IMR-90 (cell line): Measurements from ENCODE around the gene OSBP. TPM values are rescaled to one million over a fixed set of nuclear protein-coding genes. Genes with fewer than 3 reads are reported as not detected.

Experiments
- ATAC-seq: fragments of 200-7000 bp; cut with Tn5 transposase; 2 replicates; pipeline ENCODE4 v1.9.1; 2020; ENCODE audit warnings: low read depth, mild to moderate bottlenecking, moderate library complexity
- BruUV-seq: library from RNA; stranded (reverse); fragments of 400-500 nt; replicated peaks from 2 replicates; lab custom pipeline; 2021; lab: Mats Ljungman, UMichigan
- CTCF ChIA-PET: fragments of 300-600 bp; formaldehyde crosslinking; extraction: SDS; loops from one replicate; lab custom pipeline; 2021; ENCODE audit warnings: antibody characterized with exemption; lab: Yijun Ruan, JAX
- POLR2A ChIA-PET: fragments of 300-600 bp; sonication (Branson Sonifier 250); formaldehyde crosslinking; loops from one replicate; lab custom pipeline; 2022; ENCODE audit warnings: antibody characterized with exemption; ENCODE audit not compliant: unreplicated experiment; lab: Charles Lee
- DNase-seq: peaks from one replicate; pipeline ENCODE4 v3.0.0; 2013
- H2AFZ ChIP-seq: replicated peaks from 2 replicates; pipeline ENCODE3; 2013; ENCODE audit warnings: low read length, mild to moderate bottlenecking; ENCODE audit not compliant: poor library complexity
- H2AK5ac ChIP-seq: 2 replicates; pipeline ENCODE4 v1.6.1; 2013; ENCODE audit warnings: low read depth, low read length, inconsistent platforms
- H2AK9ac ChIP-seq: replicated peaks from 2 replicates; pipeline ENCODE3; 2013; ENCODE audit warnings: mild to moderate bottlenecking, low read depth, low read length, moderate library complexity; ENCODE audit not compliant: poor library complexity
- H2BK120ac ChIP-seq: 2 replicates; pipeline ENCODE4 v1.6.1; 2013; ENCODE audit warnings: low read depth, low read length, inconsistent platforms
- H2BK15ac ChIP-seq: 3 replicates; pipeline ENCODE4 v1.6.1; 2013; ENCODE audit warnings: low read depth, low read length, inconsistent platforms
- H2BK20ac ChIP-seq: 2 replicates; pipeline ENCODE4 v1.6.1; 2013; ENCODE audit warnings: low read depth, mild to moderate bottlenecking, inconsistent platforms, low read length, moderate library complexity
- H2BK5ac ChIP-seq: 2 replicates; pipeline ENCODE4 v1.6.1; 2013; ENCODE audit warnings: mild to moderate bottlenecking, low read depth, low read length, inconsistent platforms; ENCODE audit not compliant: poor library complexity, severe bottlenecking
- H3K14ac ChIP-seq: replicated peaks from 2 replicates; pipeline ENCODE4 v1.6.1; 2013; ENCODE audit warnings: low read depth, low read length, inconsistent platforms
- H3K18ac ChIP-seq: 2 replicates; pipeline ENCODE4 v1.6.1; 2013; ENCODE audit warnings: low read depth, low read length, control low read depth
- H3K23ac ChIP-seq: 2 replicates; pipeline ENCODE4 v1.6.1; 2013; ENCODE audit warnings: low read depth, low read length, inconsistent platforms
- H3K27ac ChIP-seq: 2 replicates; pipeline ENCODE4 v1.5.1; 2013; ENCODE audit warnings: mild to moderate bottlenecking, control low read depth, low read length; ENCODE audit not compliant: insufficient read depth
- H3K27me3 ChIP-seq: 2 replicates; pipeline ENCODE4 v1.6.1; 2013; ENCODE audit warnings: low read length; ENCODE audit not compliant: control insufficient read depth, insufficient read depth
- H3K36me3 ChIP-seq: 2 replicates; pipeline ENCODE4 v1.6.1; 2013; ENCODE audit warnings: low read length, mixed read lengths; ENCODE audit not compliant: control insufficient read depth, insufficient read depth
- H3K4ac ChIP-seq: 2 replicates; pipeline ENCODE4 v1.6.1; 2013; ENCODE audit warnings: low read depth, low read length, inconsistent platforms
- H3K4me1 ChIP-seq: 2 replicates; pipeline ENCODE4 v1.6.1; 2013; ENCODE audit warnings: low read length, mixed read lengths; ENCODE audit not compliant: control insufficient read depth, insufficient read depth
- H3K4me2 ChIP-seq: 2 replicates; pipeline ENCODE4 v1.6.1; 2013; ENCODE audit warnings: low read depth, mild to moderate bottlenecking, control low read depth, low read length, moderate library complexity
- H3K4me3 ChIP-seq: 2 replicates; pipeline ENCODE4 v1.5.1; 2013; ENCODE audit warnings: low read depth, mild to moderate bottlenecking, control low read depth, low read length, moderate library complexity; ENCODE audit not compliant: insufficient read depth
- H3K56ac ChIP-seq: 2 replicates; pipeline ENCODE4 v1.6.1; 2013; ENCODE audit warnings: low read length, inconsistent platforms; ENCODE audit not compliant: insufficient read depth; ENCODE audit errors: extremely low read depth
- H3K79me1 ChIP-seq, 2 experiments: 2 replicates each; pipeline ENCODE4 v1.6.1; 2013; ENCODE audit warnings: low read length in 2 of 2, inconsistent platforms in 1 of 2, low read depth in 1 of 2
- H3K9ac ChIP-seq: 2 replicates; pipeline ENCODE4 v1.6.1; 2013; ENCODE audit warnings: low read depth, low read length, control low read depth
- H3K9me1 ChIP-seq: 2 replicates; pipeline ENCODE4 v1.6.1; 2013; ENCODE audit warnings: low read length, inconsistent platforms; ENCODE audit not compliant: insufficient read depth
- H3K9me3 ChIP-seq: 2 replicates; pipeline ENCODE4 v1.6.1; 2013; ENCODE audit warnings: low read length; ENCODE audit not compliant: control insufficient read depth, insufficient read depth
- H4K20me1 ChIP-seq: 2 replicates; pipeline ENCODE4 v1.6.1; 2013; ENCODE audit warnings: low read length, inconsistent platforms; ENCODE audit not compliant: insufficient read depth
- H4K5ac ChIP-seq: 2 replicates; pipeline ENCODE4 v1.6.1; 2013; ENCODE audit warnings: mild to moderate bottlenecking, low read depth, low read length, control low read depth
- H4K8ac ChIP-seq, 2 experiments: 2 replicates each; pipeline ENCODE4 v1.6.1; 2013; ENCODE audit warnings: low read depth in 2 of 2, low read length in 2 of 2, control low read depth in 1 of 2, inconsistent platforms in 1 of 2
- H4K91ac ChIP-seq: 2 replicates; pipeline ENCODE4 v1.6.1; 2013; ENCODE audit warnings: low read depth, low read length, inconsistent platforms; ENCODE audit not compliant: insufficient read depth
- BHLHE40 ChIP-seq: fragments of 150-350 bp; IDR thresholded peaks from 2 replicates; pipeline ENCODE4 v1.6.1; 2016; ENCODE audit warnings: mild to moderate bottlenecking, low read depth, low read length
- FOS ChIP-seq: fragments of 150-350 bp; IDR thresholded peaks from 2 replicates; pipeline ENCODE4 v1.6.1; 2016; ENCODE audit warnings: low read depth, low read length
- POLR2A ChIP-seq: IDR thresholded peaks from 2 replicates; pipeline ENCODE4 v1.6.1; 2012; ENCODE audit warnings: mild to moderate bottlenecking, low read depth, low read length
- RAD21 ChIP-seq: IDR thresholded peaks from 2 replicates; pipeline ENCODE4 v1.6.1; 2012; ENCODE audit warnings: low read length, improper control_type of control experiment
- WGBS, 2 experiments: methylation state at CpG; one replicate each; pipeline versions ENCODE4 v1.1.5 to v1.1.7; 2013; ENCODE audit warnings: missing lambda C conversion rate in 2 of 2; ENCODE audit not compliant: insufficient read length in 1 of 2; ENCODE audit errors: extremely low coverage in 2 of 2; 5-methylcytosine and 5-hydroxymethylcytosine counted together
- dilution Hi-C: fragments of 300-500 bp; cut with HindIII; formaldehyde crosslinking; loops from one replicate; pipeline ENCODE4 v1.14.3; 2018; ENCODE audit warnings: low sequenced_read_pairs; ENCODE audit not compliant: unreplicated experiment
- in situ Hi-C: fragments of 300-500 bp; cut with MboI; formaldehyde crosslinking; loops from 3 replicates; pipeline ENCODE4 v1.14.3; 2019; ENCODE audit warnings: low sequenced_read_pairs, inconsistent platforms, mixed read lengths
- intact Hi-C: fragments of 100-400 bp; cut with micrococcal nuclease; formaldehyde crosslinking; loops from 2 replicates; pipeline ENCODE4 v1.10.0; 2022
- polyA plus RNA-seq, 3 experiments: library from polyadenylated mRNA; depleted of rRNA; stranded (reverse); fragments of >200 nt; gene quantifications; 2 replicates each; pipeline ENCODE4 v1.2.3, GENCODE V29; 2012; ENCODE audit warnings: low replicate concordance in 1 of 3
- total RNA-seq: library from RNA; depleted of rRNA; stranded (reverse); fragments of >200 nt; gene quantifications from 2 replicates; pipeline ENCODE4 v1.2.3, GENCODE V29; 2012

Gene OSBP
- total and polyA plus RNA-seq, 2 of the 4 experiments (the other 2 are of a cell fraction): 22.1 to 27.4 TPM

DNA sequence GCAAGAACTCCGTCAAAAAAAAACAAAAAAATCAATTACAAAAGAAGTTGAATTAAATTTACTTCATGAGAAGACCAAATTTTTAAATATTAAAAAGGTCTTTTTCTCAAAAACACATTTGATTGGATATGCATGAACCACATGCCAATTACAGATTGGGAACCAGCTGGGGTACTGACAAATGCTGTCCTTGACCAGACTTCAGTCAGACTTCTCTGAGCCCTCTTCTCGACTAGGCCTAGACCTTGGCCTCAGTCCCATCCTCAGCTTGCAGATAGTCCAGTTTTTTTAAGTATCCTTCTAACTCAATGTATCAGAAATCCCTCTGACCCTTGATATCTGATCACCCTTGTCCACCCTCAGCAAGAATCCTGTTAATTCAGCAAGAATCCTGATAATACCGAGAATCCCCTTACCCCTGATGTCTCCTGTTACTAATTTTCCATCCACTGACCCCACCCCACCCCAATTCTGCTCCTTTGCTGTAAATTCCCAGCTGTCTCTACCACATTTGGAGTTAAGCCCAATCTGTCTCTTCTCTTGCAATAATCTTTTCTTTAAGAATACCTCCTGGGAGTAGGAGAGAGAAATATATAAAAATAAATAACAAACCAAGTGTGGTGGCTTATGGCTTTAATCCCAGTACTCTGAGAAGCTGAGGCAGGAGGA is 73.3 kb downstream of the OSBP start:
- Histone ChIP-seq H3K23ac (no peak overlapping the region), H3K4ac (no peak overlapping the region), H2BK15ac (no peak overlapping the region), H2BK5ac (no peak overlapping the region), H2AK9ac (no peak overlapping the region), H3K14ac (no peak overlapping the region), H3K27me3 (no peaks in the 10 kb centered on the region), H2AK5ac (no peak overlapping the region), H2BK120ac (no peak overlapping the region), H3K4me2 (no peak overlapping the region), H3K4me3 (no peak overlapping the region), H3K18ac (no peak overlapping the region), H3K9me1 (no peaks in the 10 kb centered on the region), H4K91ac (no peak overlapping the region), H3K56ac (no peak overlapping the region), H2BK20ac (no peak overlapping the region), H3K79me1 (no peaks in the 10 kb centered on the region), H4K5ac (no peak overlapping the region), H4K20me1 (no peaks in the 10 kb centered on the region), H2AFZ (no peak overlapping the region), H3K9ac (no peak overlapping the region), H3K9me3 (no peaks in the 10 kb centered on the region), H3K36me3 (no peaks in the 10 kb centered on the region), H4K8ac (no peak overlapping the region), H3K27ac (no peak overlapping the region), H3K4me1 (no peaks in the 10 kb centered on the region)
- in situ Hi-C loops (no loop called here), intact Hi-C loops (no loop called here), dilution Hi-C loops (no loop called here)
- ChIA-PET CTCF (no interaction called here), POLR2A (no interaction called here)
- no TSS peak for BruUV-seq
- WGBS, 2 experiments: 49% methylated on average over 2 of the region's 3 CpGs; no CpG with 5 or more reads in 1 of the 2 experiments
- no peak for TF ChIP-seq POLR2A
- TF ChIP-seq BHLHE40: no peak
- TF ChIP-seq RAD21: no peak
- TF ChIP-seq FOS: no peak
- DNase-seq (no peak), ATAC-seq (no peak)
